ENCODE data around the gene PTPRJ. TPM values are rescaled to one million over a fixed set of nuclear protein-coding genes. Genes with fewer than 3 reads are reported as not detected.

The PTPRJ gene
- total RNA-seq, 1 donor from 2014 or later, result 4.7 TPM

DNA sequence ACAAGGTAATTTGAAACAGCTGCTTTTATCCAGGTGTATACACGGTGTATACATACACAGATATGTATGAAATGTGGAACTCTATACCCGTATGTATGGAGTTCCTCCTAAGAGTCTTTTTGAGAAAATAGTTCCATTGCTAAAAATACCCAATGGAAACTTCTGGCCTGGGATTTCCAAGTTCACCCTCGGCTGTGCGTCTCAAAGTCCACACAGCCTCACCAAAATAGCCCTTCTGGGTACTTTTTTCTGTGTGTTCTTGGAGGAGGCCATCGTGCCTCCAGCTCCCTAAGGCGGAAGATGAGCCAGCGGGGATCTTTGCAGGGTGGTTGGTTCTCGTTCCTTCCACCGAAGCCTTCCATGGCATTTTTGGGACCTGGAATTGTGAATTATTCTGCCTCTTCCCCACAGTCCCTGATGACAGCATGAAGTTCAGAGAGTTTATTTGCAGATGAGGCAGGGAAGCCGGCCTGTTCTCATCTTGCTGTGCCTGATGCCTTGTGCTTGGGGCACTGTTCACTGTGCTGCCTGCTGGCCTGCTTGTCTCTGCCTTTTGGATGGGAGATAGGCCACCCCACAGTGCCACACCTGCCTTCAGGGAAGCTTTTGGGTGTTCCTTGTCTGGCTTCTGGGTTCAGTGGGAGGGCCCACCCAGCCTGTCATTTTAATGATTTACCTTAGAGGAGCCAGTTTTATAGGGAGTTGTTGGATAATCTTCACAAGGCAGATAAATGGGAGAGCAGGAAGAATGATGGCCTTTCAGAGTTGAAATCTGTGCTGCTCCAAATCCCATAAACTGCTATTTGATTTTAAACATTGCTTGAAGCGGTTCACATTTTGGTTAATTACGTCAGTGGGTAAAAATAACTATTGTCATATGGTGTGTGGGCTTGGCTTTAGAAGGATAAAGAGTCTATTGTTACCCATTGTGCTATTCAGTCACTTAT is 123.5 kb downstream of the PTPRJ start:
- Histone ChIP-seq H3K27me3 (no peaks in the 10 kb centered on the region), H3K36me3 (no peaks in the 10 kb centered on the region), H3K4me1 (peaks cover 20% of the 10 kb centered on the region), H3K4me3 (no peak overlapping the region), H3K9me3 (no peaks in the 10 kb centered on the region), H3K27ac (peak overlapping the region; percentile 54)
- intact Hi-C loops (cut with DNase I), result loop anchor here (10.0 kb wide), 2 partner anchors 69 to 139 kb away; no protein-coding TSS in a partner anchor
- DNase-seq (ENCODE audit: extremely low spot score in 2 of 2), result peak; percentile 56 to 87
- TF ChIP-seq POLR2A (IDR thresholded peaks at IDR 0.05), result no peak
- TF ChIP-seq, protein P1, sequence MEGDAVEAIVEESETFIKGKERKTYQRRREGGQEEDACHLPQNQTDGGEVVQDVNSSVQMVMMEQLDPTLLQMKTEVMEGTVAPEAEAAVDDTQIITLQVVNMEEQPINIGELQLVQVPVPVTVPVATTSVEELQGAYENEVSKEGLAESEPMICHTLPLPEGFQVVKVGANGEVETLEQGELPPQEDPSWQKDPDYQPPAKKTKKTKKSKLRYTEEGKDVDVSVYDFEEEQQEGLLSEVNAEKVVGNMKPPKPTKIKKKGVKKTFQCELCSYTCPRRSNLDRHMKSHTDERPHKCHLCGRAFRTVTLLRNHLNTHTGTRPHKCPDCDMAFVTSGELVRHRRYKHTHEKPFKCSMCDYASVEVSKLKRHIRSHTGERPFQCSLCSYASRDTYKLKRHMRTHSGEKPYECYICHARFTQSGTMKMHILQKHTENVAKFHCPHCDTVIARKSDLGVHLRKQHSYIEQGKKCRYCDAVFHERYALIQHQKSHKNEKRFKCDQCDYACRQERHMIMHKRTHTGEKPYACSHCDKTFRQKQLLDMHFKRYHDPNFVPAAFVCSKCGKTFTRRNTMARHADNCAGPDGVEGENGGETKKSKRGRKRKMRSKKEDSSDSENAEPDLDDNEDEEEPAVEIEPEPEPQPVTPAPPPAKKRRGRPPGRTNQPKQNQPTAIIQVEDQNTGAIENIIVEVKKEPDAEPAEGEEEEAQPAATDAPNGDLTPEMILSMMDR (IDR thresholded peaks at IDR 0.05), result no peak
- no peak for TF ChIP-seq POLR2AphosphoS5 (IDR thresholded peaks at IDR 0.05; ENCODE audit: insufficient read depth in 1 of 2, low read depth in 1 of 2)

DNA sequence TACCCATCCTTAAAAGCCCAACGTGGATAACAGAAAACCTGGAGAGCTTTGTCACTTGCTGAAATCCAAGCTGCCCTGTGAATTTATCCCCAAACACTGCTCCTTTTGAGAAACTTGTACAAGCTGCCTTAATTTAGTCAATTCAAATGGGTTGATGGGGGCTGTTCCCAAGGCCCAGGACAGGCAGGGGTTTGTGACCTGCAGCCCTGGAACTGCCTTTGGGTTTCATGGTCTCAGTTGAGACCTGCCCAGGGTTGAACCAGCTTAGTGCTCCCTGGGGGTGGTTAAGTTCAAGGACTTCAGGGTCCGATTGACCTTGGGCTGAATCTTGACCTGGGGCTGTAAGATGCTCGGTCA is 124.2 kb downstream of the PTPRJ start:
- no peak overlapping the region for H3K27ac ChIP-seq
- H3K27me3 ChIP-seq, result no peaks in the 10 kb centered on the region
- H3K4me1 ChIP-seq, result peaks cover 24% of the 10 kb centered on the region
- DNase-seq (ENCODE audit: extremely low spot score in 2 of 2), result peak; percentile 56 to 82
- no peaks in the 10 kb centered on the region for H3K36me3 ChIP-seq
- no peaks in the 10 kb centered on the region for H3K9me3 ChIP-seq
- intact Hi-C loops (cut with DNase I), result loop anchor here (10.0 kb wide), 2 partner anchors 70 to 140 kb away; no protein-coding TSS in a partner anchor
- H3K4me3 ChIP-seq, result no peak overlapping the region
- TF ChIP-seq POLR2AphosphoS5 (IDR thresholded peaks at IDR 0.05; ENCODE audit: insufficient read depth in 1 of 2, low read depth in 1 of 2) (no peak), POLR2A (IDR thresholded peaks at IDR 0.05) (no peak)
- TF ChIP-seq, protein P1 (IDR thresholded peaks at IDR 0.05), result no peak

DNA sequence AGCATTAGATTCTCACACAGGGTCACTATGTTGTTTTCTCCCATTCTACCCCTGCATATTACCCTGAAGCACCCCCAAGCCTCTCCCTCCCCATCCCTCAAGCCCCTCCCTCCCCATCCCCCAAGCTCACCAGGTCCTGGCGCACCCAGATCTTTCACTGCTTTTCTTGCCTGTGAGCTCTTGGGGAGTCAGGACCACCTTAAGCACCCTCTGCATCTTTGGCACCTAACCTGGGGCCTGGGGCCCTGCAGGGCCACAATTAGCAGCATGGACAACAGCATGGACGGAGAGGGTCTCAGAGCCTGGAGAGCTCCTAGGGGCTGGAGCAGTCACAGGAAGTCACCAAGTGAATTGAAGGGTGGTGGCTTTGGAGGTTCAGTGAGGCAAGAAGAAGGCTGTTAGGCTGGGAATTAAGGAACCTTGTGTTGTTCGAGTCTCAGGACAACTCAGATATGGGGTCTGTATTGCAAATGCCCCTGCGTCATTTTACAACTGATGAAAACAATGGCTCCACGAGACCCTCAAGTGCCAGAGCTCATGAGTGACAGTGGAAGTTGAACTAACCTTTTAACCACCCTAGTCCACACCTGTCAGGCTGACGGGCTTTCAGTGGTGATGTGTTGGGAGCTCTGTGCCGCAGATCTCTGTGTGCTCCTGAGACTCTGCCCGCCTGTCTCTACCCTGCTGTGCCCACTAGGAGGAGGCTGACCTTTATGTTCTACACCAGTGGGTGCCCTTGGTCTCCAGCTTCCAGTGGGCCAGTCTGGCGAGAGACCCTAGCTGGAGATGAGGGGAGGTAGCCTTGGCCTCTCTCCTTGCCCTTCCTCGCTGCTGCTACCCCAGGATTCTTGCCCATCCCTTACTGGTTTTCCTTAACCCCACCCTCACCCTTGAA is 125.0 kb downstream of the PTPRJ start:
- intact Hi-C loops (cut with DNase I), result loop anchor here (5.0 to 10.0 kb wide), 3 partner anchors 71 to 168 kb away; no protein-coding TSS in a partner anchor
- Histone ChIP-seq H3K27ac (no peak overlapping the region), H3K36me3 (no peaks in the 10 kb centered on the region), H3K9me3 (no peaks in the 10 kb centered on the region), H3K27me3 (no peaks in the 10 kb centered on the region), H3K4me1 (peaks cover 30% of the 10 kb centered on the region), H3K4me3 (no peak overlapping the region)
- peak; percentile 61 to 71 for DNase-seq (ENCODE audit: extremely low spot score in 2 of 2)
- TF ChIP-seq POLR2AphosphoS5 (IDR thresholded peaks at IDR 0.05; ENCODE audit: insufficient read depth in 1 of 2, low read depth in 1 of 2), result no peak
- TF ChIP-seq, protein P1 (IDR thresholded peaks at IDR 0.05), result no peak

GRCh38 chr11:48106166-48106565 is 125.8 kb downstream of the PTPRJ start:
- no peak for TF ChIP-seq POLR2AphosphoS5 (IDR thresholded peaks at IDR 0.05; ENCODE audit: insufficient read depth in 1 of 2, low read depth in 1 of 2)
- TF ChIP-seq POLR2A (IDR thresholded peaks at IDR 0.05), result no peak
- TF ChIP-seq, protein P1 (IDR thresholded peaks at IDR 0.05), result no peak
- H3K9me3 ChIP-seq, result no peaks in the 10 kb centered on the region
- H3K4me1 ChIP-seq, result peaks cover 30% of the 10 kb centered on the region
- H3K4me3 ChIP-seq, result no peak overlapping the region
- no peaks in the 10 kb centered on the region for H3K27me3 ChIP-seq
- DNase-seq (ENCODE audit: extremely low spot score in 2 of 2), result peak; percentile 31 to 40
- no peaks in the 10 kb centered on the region for H3K36me3 ChIP-seq
- intact Hi-C loops (cut with DNase I), result loop anchor here (5.0 to 10.0 kb wide), 3 partner anchors 71 to 169 kb away; no protein-coding TSS in a partner anchor
- no peak overlapping the region for H3K27ac ChIP-seq

Data from vagina (tissue), 2 donors.